NB4 (cell line): ENCODE results near the gene DNAI2.

Source experiments
- MYC ChIP-seq: IDR thresholded peaks from 2 replicates; pipeline ENCODE4 v1.6.1; 2011; ENCODE audit warnings: low read depth, low read length
- POLR2A ChIP-seq: IDR thresholded peaks from 2 replicates; pipeline ENCODE4 v1.6.1; 2011; ENCODE audit warnings: mild to moderate bottlenecking; ENCODE audit not compliant: insufficient read length; ENCODE audit errors: extremely low read depth
- TF ChIP-seq, protein P1 (sequence below): IDR thresholded peaks from one replicate; pipeline ENCODE4 v1.5.1; 2012; ENCODE audit warnings: low read depth, low read length
- TF ChIP-seq, protein P2 (sequence below): IDR thresholded peaks from 2 replicates; pipeline ENCODE4 v1.6.1; 2011; ENCODE audit warnings: low read depth, low read length

DNA sequence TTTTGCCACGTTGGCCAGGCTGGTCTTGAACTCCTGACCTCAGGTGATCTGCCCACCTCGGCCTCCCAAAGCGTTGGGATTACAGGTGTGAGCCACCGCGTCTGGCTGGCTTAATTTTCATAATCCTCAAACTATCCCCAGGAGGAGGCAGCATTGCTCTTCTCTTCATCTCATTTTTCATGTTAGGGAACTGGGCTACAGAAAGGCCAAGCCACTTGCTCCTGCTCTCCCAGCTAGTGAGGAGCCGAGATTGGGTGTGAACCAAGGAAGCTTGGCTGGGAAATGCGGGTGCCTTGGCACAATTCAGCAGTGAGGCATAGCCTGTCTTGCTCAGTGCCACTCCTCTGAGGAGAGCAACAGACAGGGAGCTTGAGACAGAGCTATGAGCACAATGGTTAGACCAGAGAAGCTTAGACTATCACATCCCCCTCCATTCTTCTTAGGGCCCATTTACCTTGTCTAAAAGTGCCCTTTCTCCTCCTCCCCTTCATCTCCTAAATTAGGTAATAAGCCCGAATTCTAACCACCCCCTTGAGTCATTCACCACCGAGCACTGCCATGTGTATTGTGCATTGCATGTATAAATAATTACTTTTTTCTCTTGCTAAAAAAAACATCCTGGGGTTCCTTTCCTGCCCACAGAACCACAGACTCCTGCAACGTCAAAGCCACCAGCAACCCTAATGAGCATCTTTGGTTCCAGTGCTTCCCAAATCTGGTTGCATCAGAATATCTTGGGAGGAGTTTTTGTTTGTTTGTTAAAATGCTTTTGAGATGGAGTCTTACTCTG, 32.0 kb downstream of the DNAI2 start:
- TF ChIP-seq, protein P1, sequence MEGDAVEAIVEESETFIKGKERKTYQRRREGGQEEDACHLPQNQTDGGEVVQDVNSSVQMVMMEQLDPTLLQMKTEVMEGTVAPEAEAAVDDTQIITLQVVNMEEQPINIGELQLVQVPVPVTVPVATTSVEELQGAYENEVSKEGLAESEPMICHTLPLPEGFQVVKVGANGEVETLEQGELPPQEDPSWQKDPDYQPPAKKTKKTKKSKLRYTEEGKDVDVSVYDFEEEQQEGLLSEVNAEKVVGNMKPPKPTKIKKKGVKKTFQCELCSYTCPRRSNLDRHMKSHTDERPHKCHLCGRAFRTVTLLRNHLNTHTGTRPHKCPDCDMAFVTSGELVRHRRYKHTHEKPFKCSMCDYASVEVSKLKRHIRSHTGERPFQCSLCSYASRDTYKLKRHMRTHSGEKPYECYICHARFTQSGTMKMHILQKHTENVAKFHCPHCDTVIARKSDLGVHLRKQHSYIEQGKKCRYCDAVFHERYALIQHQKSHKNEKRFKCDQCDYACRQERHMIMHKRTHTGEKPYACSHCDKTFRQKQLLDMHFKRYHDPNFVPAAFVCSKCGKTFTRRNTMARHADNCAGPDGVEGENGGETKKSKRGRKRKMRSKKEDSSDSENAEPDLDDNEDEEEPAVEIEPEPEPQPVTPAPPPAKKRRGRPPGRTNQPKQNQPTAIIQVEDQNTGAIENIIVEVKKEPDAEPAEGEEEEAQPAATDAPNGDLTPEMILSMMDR = no peak
- TF ChIP-seq, protein P2, sequence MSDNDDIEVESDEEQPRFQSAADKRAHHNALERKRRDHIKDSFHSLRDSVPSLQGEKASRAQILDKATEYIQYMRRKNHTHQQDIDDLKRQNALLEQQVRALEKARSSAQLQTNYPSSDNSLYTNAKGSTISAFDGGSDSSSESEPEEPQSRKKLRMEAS = no peak
- TF ChIP-seq POLR2A = no peak
- no peak for TF ChIP-seq MYC
